Measurements from ENCODE around the gene FXYD3.

The FXYD3 gene, protein sequence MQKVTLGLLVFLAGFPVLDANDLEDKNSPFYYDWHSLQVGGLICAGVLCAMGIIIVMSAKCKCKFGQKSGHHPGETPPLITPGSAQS

DNA sequence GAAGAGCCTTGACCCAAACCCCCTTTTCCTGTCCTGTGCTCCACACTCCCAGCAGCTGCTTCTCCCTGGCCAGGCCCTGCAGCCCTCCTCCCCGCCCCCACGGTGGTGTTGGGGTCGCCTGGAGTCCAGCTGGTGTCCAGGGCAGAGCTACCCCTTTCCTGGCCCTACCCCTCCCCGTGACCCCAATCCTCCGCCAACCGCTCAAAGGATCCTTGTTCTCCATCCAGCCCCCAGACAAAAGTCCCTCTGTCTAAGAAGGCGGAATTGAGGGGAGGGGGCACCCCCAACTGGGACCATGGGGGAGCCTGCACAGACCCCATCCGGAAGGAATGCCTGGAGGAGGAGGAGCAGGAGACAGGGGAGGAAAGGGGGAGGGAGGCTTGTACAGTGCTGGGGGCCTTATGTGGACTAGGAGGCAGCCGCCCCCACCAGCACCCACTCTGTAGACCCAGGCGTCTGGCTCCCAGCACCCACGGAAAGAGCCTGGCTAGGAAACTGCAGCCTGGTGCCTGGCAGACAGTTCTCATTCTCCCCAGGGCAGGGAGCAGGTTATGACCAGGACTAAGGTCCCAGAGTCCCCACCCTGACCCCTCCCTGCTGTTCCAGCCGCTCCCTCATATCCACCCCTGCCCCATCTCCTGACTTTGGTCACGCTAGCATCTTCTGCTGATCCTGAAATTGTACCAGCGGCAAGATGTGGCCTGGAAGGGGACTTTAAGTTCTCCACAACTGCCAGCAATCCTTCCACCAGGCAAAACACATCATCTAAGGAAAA, at the start of gene FXYD3:
FXYD3 (plus strand) TSS at position 647 of the 775 bp plus-strand sequence. CDS start 3,554 bp downstream, outside the sequence.
- peak; percentile 77 to 97 (median 88) for DNase-seq
- intact Hi-C loops (cut with DNase I), result no loop called here

DNA sequence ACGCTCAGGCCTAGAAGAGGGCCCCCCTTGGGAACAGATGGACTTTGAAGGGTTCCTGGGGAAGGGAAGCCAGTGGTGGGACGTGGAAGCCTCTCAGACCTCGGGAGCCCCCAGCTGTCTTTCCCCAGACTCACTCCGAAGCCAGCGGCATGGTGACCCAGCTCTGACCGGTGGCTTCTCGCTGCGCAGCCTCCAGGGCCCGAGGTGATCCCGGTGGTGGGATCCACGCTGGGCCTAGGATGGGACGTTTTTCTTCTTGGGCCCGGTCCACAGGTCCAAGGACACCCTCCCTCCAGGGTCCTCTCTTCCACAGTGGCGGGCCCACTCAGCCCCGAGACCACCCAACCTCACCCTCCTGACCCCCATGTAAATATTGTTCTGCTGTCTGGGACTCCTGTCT, 49.5 kb upstream of the FXYD3 start:
- peak in 2 of 10 donors; percentile 62 to 76 for DNase-seq
- intact Hi-C loops (cut with DNase I), result no loop called here

GRCh38 chr19:35066691-35067563, 48.7 kb upstream of the FXYD3 start:
- intact Hi-C loops (cut with DNase I), result loop anchor here (1.0 kb wide), 1 partner anchor 74 kb away; no protein-coding TSS in a partner anchor

GRCh38 chr19:35068941-35069634, 46.5 kb upstream of the FXYD3 start:
- intact Hi-C loops (cut with DNase I), result no loop called here
- peak in 1 of 10 donors; percentile 32 for DNase-seq

More at GRCh38 chr19:35066691-35067563, 48.7 kb upstream of the FXYD3 start:
- peak; percentile 77 to 98 (median 94) for DNase-seq

GRCh38 chr19:35069696-35070095, 45.9 kb upstream of the FXYD3 start:
- no peak for DNase-seq
- intact Hi-C loops (cut with DNase I), result no loop called here

GRCh38 chr19:35070471-35070870, 45.2 kb upstream of the FXYD3 start:
- intact Hi-C loops (cut with DNase I), result no loop called here
- DNase-seq, result peak in 2 of 10 donors; percentile 10 to 41

GRCh38 chr19:35073516-35073915, 42.1 kb upstream of the FXYD3 start:
- peak in 2 of 10 donors; percentile 23 to 69 for DNase-seq
- intact Hi-C loops (cut with DNase I), result no loop called here

DNA sequence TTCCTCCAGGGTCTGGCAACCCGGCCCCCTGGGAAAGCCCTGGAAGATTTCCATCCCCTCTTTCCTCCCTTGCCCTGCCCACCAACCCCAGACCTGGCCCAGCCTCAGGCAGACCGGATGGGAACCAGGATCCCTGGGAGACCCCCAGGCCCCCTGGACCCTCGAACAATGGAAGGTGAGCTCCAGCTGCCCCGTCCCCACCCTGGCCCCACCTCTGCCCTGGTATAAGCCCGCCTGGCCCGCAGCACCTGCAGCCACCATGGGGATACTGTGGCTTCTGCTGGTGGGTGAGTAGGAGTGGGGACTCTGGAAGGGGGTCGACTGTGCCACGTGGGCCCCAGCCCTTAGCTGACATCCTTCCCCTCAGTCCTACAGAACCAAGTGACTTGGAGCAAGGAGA, 41.7 kb upstream of the FXYD3 start:
- peak in 2 of 10 donors; percentile 35 to 69 for DNase-seq
- intact Hi-C loops (cut with DNase I), result no loop called here

GRCh38 chr19:35074426-35075201, 41.0 kb upstream of the FXYD3 start:
- DNase-seq, result peak in 2 of 10 donors; percentile 19 to 65
- intact Hi-C loops (cut with DNase I), result no loop called here

DNA sequence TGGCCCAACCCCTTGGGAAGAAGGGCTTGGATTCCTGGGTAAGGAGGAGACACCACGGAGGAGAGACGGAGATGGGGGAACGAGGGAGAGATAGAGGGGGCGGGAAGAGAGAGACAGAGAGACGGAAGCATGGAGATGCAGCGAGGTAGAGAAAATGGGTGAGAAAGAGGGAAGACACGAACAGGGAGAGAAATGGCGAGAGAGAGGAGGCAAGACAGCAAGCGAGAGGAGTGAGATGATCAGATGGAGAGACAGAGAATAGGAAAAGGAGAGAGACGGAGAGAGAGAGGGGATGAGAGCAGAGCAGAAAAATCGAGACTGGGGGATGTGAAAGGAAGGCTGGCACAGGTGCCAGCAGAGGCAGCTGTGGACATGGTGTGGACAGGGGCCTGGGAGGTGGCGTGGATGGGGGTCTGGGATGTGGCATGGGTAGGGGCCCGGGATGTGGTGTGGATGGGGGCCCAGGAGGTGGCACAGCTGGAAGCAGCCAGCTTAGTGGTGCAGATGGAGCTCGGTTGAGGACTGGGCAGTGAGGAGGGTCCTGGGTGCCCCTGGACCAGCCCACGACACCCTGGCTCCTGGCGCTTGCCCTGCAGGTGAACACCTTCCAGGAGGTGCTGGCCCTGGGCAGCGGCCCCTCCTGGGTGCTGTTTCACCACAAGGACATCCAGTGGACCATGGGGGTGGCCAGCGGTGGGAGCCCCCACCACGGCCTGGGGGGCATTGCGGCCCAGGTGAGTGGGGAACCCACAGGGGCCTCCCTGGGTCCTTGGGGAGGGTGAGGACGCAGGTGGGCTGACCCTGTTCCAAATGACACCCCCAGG, 40.2 kb upstream of the FXYD3 start:
- DNase-seq, result peak in 2 of 10 donors; percentile 48 to 59
- intact Hi-C loops (cut with DNase I), result no loop called here

DNA sequence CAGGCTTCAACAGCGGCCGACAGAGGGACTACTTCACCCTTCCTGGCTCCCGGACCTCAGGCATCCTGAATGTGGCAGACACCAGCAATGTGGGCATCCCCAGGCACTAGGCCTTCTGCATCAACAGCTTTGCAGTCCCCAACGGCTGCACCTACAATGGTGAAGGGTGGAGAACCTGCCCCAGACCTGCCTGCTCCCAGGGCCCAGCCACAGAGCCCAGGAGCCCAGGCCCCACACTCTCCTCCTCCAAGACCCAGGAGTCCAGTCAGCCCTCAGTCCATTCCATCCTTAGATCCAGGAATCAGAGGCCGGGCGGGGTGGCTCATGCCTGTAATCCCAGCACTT, 39.6 kb upstream of the FXYD3 start:
- intact Hi-C loops (cut with DNase I), result no loop called here
- DNase-seq, result peak in 2 of 10 donors; percentile 62 to 64

DNA sequence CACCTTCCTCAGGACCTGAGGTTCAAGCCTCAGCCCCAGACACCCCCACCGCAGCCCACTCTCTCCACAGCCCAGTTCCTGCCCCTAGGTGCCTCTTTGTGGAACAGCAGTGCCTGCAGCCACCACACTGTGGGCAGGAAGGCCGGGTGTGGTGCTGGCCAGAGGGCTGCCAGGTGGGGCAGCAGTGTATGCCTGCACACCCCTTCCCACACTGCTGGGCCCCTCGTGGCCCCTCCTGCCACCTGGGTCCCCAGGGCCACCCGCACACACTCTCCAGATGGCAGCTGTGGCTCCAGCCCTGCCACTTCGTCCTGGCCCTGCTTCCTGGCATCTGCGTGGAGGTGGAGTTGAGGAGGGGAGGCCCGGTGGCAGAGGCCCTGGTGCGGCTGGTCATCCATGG, 39.0 kb upstream of the FXYD3 start:
- DNase-seq, result peak in 2 of 10 donors; percentile 40 to 63
- intact Hi-C loops (cut with DNase I), result no loop called here

DNA sequence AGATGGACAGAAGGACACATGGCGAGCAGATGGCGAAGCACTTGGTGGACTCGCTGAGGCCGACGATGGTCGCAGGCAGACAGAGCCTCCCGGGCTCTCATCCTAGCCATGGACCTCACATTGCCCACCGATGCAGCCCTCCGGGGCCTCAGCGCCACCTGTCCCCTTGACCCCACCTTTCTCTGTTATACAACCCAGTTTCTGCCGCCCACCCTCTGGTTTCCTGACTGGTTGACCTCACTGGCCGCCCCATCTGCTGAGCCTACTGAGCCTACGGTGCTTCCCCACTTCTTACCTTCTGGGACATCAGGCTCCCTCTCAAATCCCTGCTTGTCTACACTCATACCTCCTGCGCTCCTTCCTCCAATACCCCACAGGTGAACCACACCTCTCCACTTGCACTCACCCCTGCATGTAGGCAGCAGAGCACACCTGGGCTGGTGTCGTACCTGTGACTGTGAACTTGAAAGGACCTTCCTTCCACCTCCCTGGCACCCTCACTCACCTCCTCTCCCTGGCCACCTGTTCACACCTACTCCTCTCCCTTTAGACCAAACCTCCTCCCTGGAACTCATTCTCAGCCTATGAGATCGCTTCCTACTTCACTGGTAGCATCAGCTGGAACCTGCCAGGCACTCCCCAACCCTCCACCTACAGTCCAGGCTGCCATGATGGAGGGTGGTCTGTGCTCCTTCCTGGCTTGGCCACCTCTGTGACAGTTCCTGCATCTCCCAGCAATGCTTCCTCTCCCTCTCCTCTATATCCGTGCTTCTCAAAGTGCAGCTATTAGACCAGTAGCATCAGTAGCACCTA, 38.0 kb upstream of the FXYD3 start:
- DNase-seq, result peak in 1 of 10 donors; percentile 52
- intact Hi-C loops (cut with DNase I), result no loop called here

- peak in 1 of 10 donors; percentile 52 for DNase-seq
- intact Hi-C loops (cut with DNase I), result no loop called here
Observed at GRCh38 chr19:35079826-35080225, 35.8 kb upstream of the FXYD3 start.

GRCh38 chr19:35080613-35081170, 34.9 kb upstream of the FXYD3 start:
- intact Hi-C loops (cut with DNase I), result no loop called here
- DNase-seq, result peak in 1 of 10 donors; percentile 24

GRCh38 chr19:35081201-35081600, 34.4 kb upstream of the FXYD3 start:
- peak in 2 of 10 donors; percentile 27 to 48 for DNase-seq
- intact Hi-C loops (cut with DNase I), result no loop called here

GRCh38 chr19:35083691-35084508, 31.7 kb upstream of the FXYD3 start:
- intact Hi-C loops (cut with DNase I), result no loop called here
- DNase-seq, result peak in 2 of 10 donors; percentile 41 to 43
